Heart left ventricle (tissue), 16 donors: ENCODE results near the gene CA9. TPM values are rescaled to one million over a fixed set of nuclear protein-coding genes. Genes with fewer than 3 reads are reported as not detected.

Experiments used
- ATAC-seq, 4 donors: fragments of 200-7000 bp; cut with Tn5 transposase; one replicate each; pipeline ENCODE4 v1.9.1; 2020 to 2022; ENCODE audit warnings: moderate library complexity in 4 of 4, mild to moderate bottlenecking in 3 of 4, moderate number of reproducible peaks in 1 of 4
- DNase-seq, 5 donors: peaks; one replicate each; pipeline ENCODE4 v3.0.0-alpha.2; 2020
- H3K27ac ChIP-seq, 12 donors: fragments of 200-600 bp; sonication (generic) in 4 of 12; one replicate each; pipeline versions ENCODE4 v1.5.0 to v1.8.0; 2016 to 2022; ENCODE audit warnings: mild to moderate bottlenecking in 2 of 12
- H3K27me3 ChIP-seq, 9 donors: fragments of 200-600 bp; sonication (generic) in 2 of 9; one replicate each; pipeline versions ENCODE4 v1.5.1 to v1.8.0; 2016 to 2022; ENCODE audit warnings: mild to moderate bottlenecking in 3 of 9
- H3K36me3 ChIP-seq, 9 donors: fragments of 200-600 bp; sonication (generic) in 2 of 9; one replicate each; pipeline versions ENCODE4 v1.5.0 to v1.8.0; 2018 to 2022; ENCODE audit warnings: mild to moderate bottlenecking in 2 of 9
- H3K4me1 ChIP-seq, 12 donors: fragments of 200-600 bp; sonication (generic) in 4 of 12; one replicate each; pipeline versions ENCODE4 v1.5.0 to v1.8.0; 2016 to 2022; ENCODE audit warnings: mild to moderate bottlenecking in 3 of 12
- H3K4me3 ChIP-seq, 12 donors: fragments of 200-600 bp; sonication (generic) in 4 of 12; one replicate each; pipeline versions ENCODE4 v1.5.0 to v1.8.0; 2017 to 2022; ENCODE audit warnings: mild to moderate bottlenecking in 9 of 12, moderate library complexity in 4 of 12
- H3K9me3 ChIP-seq, 12 donors: fragments of 200-600 bp; sonication (generic) in 4 of 12; one replicate each; pipeline versions ENCODE4 v1.5.0 to v1.8.0; 2016 to 2022; ENCODE audit warnings: mild to moderate bottlenecking in 1 of 12
- POLR2A ChIP-seq, 2 donors: fragments of 450-650 bp; IDR thresholded peaks; one replicate each; pipeline ENCODE4 v1.6.1; 2017; ENCODE audit warnings: antibody characterized with exemption in 2 of 2, mild to moderate bottlenecking in 2 of 2, moderate library complexity in 2 of 2
- WGBS, 4 donors: extraction: QIAGEN DNeasy Blood & Tissue Kit in 2 of 4; methylation state at CpG; one replicate each; pipeline versions ENCODE4 v1.1.5 to v1.1.7; 2013 to 2018; 5-methylcytosine and 5-hydroxymethylcytosine counted together
- intact Hi-C, 10 donors: fragments of 100-400 bp; cut with DNase I; formaldehyde crosslinking; loops; one replicate each; pipeline versions ENCODE4 v1.11.1 to v1.14.2; 2022
- polyA plus RNA-seq, 2 donors: library from polyadenylated mRNA; stranded (reverse); fragments of 200-250 nt; gene quantifications; one replicate each; pipeline ENCODE4 v1.2.3, GENCODE V29; 2013
- total RNA-seq, 9 donors: library from RNA; depleted of rRNA in 2 of 9; stranded (reverse); fragments of >200 nt in 2 of 9; fragmentation: NEBNext Ultra II Directional in 3 of 9; extraction: Animal tissue kit (Norgen Biotek cat#: 25700) in 3 of 9; gene quantifications; one replicate each; pipeline versions ENCODE4 v1.1.0 to v1.2.4, GENCODE V29; 2016 to 2023
- TF ChIP-seq, protein P1 (sequence below), 12 donors: fragments of 200-600 bp; sonication (generic) in 4 of 12; IDR thresholded peaks; one replicate each; pipeline versions ENCODE4 v1.5.0 to v1.8.0; 2018 to 2022; ENCODE audit warnings: antibody characterized with exemption in 12 of 12, mild to moderate bottlenecking in 5 of 12
- donor health status: ischemic (EF 13 %, LVEDD 7.1; RV severe dilation, severe dysfunction).
- donor health status: healthy with polysubstance abuse.
- donor health status: DM: no; HTN: yes; CAD: no.
- donor health status: DM: no; HTN: no; CAD: no.
- donor health status: ischemic (EF 25% LVEDD 6.9; RV normal size, moderate dysfunction).
- donor health status: ischemic (EF 25% LVEDD 5.7; RV mildly dilated, moderate dysfunction).
- donor health status: healthy.
- donor health status: DM: yes; HTN: yes; CAD: no.
- donor health status: ischemic (EF 35%, LVEDD 5.7; RV mildly dilated, moderate dysfunction).
- donor health status: nonischemic (EF 11% LVEDD 7.7; RV severe dilation, severe dysfunction).
- donor health status: DM: yes; HTN: yes; CAD: no.
- donor health status: PGD.
- donor health status: ischemic (EF 29% LVEDD 5.4; RV normal size, mild dysfunction).
- donor health status: nonischemic (EF 23%, LVEDD 6.1; RV moderate dilation, normal function).

CA9 gene
- total and polyA plus RNA-seq, 11 donors, result 0.23 to 13.9 (median 0.54) TPM; not detected in 6

DNA sequence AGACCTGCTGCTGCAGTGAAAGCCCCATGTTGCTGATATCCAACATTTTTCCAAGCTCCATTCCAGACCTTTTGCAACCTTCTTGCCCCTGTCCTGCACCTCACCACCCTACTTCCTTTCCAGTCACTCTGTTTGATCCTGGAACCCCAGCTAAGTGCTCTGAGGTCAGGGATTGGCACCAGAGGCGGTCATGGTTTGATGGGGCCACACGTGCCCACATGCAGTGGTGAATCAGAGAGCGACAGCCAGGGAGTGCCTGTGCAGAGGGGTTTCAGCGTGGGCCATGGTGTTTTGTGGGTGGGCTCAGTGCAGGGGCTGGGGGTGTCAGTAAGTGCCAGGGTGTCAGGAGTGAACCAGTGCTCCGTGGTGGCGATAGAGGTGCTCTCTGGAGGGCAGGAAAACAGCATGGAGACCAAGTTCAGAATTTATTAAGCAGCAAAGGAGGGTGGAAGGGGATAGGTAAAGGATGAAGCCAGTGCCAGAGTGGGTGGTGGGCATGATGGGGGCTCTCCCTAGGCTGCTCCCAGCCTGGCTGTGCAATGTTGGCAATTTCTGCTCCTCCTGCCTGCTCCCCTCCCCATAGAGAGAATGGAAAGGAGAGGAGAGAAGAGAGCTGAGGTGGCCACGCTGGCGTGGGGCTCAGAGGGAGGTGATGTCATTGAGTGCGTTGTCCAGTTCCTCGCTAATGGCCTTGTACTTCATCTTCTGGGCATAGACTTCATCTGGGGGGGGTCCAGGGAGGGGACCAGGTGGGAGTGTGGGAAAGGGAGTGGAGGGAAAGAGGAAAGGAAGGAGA, 9.0 kb downstream of the CA9 start:
- H3K9me3 ChIP-seq, result no peaks in the 10 kb centered on the region
- DNase-seq, result no peak
- H3K36me3 ChIP-seq, result peaks cover 0 to 47% (median 38%) of the 10 kb centered on the region in 9 donors
- H3K4me1 ChIP-seq, result peaks cover 2 to 35% (median 19%) of the 10 kb centered on the region in 12 donors
- intact Hi-C loops, result no loop called here
- ATAC-seq, result no peak
- peak overlapping the region in 1 of 12 donors; percentile 98 for H3K27ac ChIP-seq
- no peaks in the 10 kb centered on the region for H3K27me3 ChIP-seq
- TF ChIP-seq, protein P1, sequence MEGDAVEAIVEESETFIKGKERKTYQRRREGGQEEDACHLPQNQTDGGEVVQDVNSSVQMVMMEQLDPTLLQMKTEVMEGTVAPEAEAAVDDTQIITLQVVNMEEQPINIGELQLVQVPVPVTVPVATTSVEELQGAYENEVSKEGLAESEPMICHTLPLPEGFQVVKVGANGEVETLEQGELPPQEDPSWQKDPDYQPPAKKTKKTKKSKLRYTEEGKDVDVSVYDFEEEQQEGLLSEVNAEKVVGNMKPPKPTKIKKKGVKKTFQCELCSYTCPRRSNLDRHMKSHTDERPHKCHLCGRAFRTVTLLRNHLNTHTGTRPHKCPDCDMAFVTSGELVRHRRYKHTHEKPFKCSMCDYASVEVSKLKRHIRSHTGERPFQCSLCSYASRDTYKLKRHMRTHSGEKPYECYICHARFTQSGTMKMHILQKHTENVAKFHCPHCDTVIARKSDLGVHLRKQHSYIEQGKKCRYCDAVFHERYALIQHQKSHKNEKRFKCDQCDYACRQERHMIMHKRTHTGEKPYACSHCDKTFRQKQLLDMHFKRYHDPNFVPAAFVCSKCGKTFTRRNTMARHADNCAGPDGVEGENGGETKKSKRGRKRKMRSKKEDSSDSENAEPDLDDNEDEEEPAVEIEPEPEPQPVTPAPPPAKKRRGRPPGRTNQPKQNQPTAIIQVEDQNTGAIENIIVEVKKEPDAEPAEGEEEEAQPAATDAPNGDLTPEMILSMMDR (IDR thresholded peaks at IDR 0.05), result no peak
- TF ChIP-seq POLR2A (IDR thresholded peaks at IDR 0.05), result no peak
- H3K4me3 ChIP-seq, result no peak overlapping the region
- WGBS, 4 donors, result 81 to 91% (median 87%) methylated on average over 10 of the region's 10 CpGs

DNA sequence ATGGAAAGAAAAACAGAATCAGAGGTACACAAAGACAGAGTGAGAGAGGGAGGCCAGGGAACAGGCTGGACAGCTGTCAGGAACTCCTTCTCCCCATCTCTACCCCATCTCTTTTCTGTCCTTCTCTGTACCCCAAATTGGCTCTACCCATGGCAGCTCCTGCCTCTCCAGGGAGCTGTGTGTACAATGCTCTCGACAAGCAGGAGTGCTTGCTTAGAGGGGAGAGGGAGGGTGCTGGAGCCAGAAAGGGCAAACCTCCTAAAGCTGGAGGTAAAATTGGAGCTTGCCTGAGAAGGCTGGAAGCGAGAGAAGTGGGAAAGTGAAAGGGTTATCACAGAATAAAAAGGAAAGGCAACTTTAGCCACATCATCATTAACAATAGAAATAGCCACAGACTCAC, 9.6 kb downstream of the CA9 start:
- DNase-seq, result no peak
- 57 to 71% (median 66%) methylated on average over 2 of the region's 2 CpGs for WGBS, 4 donors
- ATAC-seq, result no peak
- TF ChIP-seq, protein P1 (IDR thresholded peaks at IDR 0.05), result no peak
- TF ChIP-seq POLR2A (IDR thresholded peaks at IDR 0.05), result no peak
- peaks cover 0 to 47% (median 38%) of the 10 kb centered on the region in 9 donors for H3K36me3 ChIP-seq
- no peak overlapping the region for H3K4me3 ChIP-seq
- H3K9me3 ChIP-seq, result no peaks in the 10 kb centered on the region
- H3K4me1 ChIP-seq, result peaks cover 2 to 41% (median 20%) of the 10 kb centered on the region in 12 donors
- intact Hi-C loops, result no loop called here
- H3K27me3 ChIP-seq, result no peaks in the 10 kb centered on the region
- peak overlapping the region in 1 of 12 donors; percentile 98 for H3K27ac ChIP-seq

DNA sequence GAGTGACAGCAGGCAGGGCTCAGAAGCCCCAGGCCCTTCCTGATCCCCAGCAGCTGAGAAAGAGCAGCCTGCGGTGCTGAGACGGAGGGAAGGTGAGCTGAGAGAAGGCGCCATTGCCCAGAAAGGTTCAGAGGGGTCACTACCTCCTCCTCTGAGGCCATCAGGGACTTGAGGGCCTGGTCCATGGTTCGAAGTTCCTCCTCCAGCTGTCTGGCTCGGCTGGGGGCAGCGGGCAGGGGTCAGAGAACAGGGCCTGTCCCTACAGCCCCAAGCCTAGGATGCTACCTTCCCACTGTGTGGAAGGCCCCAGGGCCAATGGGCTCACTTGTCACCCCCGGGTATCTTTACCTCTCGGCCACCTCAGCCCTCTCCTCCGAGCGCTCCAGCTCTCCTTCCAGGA, 11.2 kb downstream of the CA9 start:
- intact Hi-C loops, result loop anchor here in 3 of 10 donors (5.0 kb wide), 2 partner anchors 38 to 42 kb away; no protein-coding TSS in a partner anchor
- H3K36me3 ChIP-seq, result peaks cover 0 to 47% (median 38%) of the 10 kb centered on the region in 9 donors
- 86 to 94% (median 90%) methylated on average over 10 of the region's 10 CpGs for WGBS, 4 donors

DNA sequence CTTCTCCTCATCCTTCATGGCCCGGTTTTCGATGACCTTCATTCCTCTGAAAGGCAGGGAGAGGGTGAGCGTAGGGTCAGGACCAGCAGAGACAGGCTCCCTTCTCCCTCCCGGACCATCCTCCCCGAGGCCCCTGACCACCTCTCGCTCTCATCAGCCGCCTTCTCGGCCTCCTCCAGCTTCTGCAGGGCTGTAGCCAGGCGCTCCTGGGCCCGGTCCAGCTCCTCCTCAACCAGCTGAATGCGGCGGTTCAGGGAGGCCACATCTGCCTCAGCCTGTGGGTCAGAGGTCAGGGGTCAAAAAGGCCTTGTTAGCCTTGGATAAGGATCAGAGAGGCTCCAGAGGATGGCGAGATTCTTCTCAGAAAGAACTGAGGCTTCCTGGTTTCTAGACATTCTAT, 11.8 kb downstream of the CA9 start:
- H3K36me3 ChIP-seq, result peaks cover 0 to 47% (median 38%) of the 10 kb centered on the region in 9 donors
- DNase-seq, result no peak
- H3K27ac ChIP-seq, result peak overlapping the region in 9 of 12 donors; percentile 36 to 98 (median 97)
- H3K4me3 ChIP-seq, result peak overlapping the region in 4 of 12 donors; percentile 28 to 91 (median 75)
- H3K27me3 ChIP-seq, result no peaks in the 10 kb centered on the region
- TF ChIP-seq, protein P1 (IDR thresholded peaks at IDR 0.05), result no peak
- TF ChIP-seq POLR2A (IDR thresholded peaks at IDR 0.05), result no peak
- intact Hi-C loops, result loop anchor here in 3 of 10 donors (5.0 kb wide), 2 partner anchors 38 to 42 kb away; no protein-coding TSS in a partner anchor
- H3K9me3 ChIP-seq, result no peaks in the 10 kb centered on the region
- no peak for ATAC-seq
- 68 to 80% (median 72%) methylated on average over 13 of the region's 13 CpGs for WGBS, 4 donors
- peaks cover 2 to 45% (median 22%) of the 10 kb centered on the region in 12 donors for H3K4me1 ChIP-seq

More for the DNA sequence above, 11.2 kb downstream of the CA9 start:
- Histone ChIP-seq H3K4me3 (no peak overlapping the region), H3K27me3 (no peaks in the 10 kb centered on the region), H3K9me3 (no peaks in the 10 kb centered on the region), H3K4me1 (peaks cover 2 to 45% (median 22%) of the 10 kb centered on the region in 12 donors), H3K27ac (peak overlapping the region in 6 of 12 donors; percentile 3 to 98 (median 81))
- ATAC-seq, result no peak
- TF ChIP-seq POLR2A (IDR thresholded peaks at IDR 0.05), result no peak
- TF ChIP-seq, protein P1 (IDR thresholded peaks at IDR 0.05), result no peak
- no peak for DNase-seq
